ENCODE measurements around the gene GNG2. TPM values are rescaled to one million over a fixed set of nuclear protein-coding genes. Genes with fewer than 3 reads are reported as not detected.

The GNG2 gene
- total RNA-seq, 1 experiment from 2014 or later, result 18.9 TPM

GRCh38 chr14:51822499-51822898 is 37.9 kb upstream of the GNG2 start:
- ChIA-PET CTCF (no interaction called here), POLR2A (ENCODE audit: low non-redundant PET) (no interaction called here)
- no peaks in the 10 kb centered on the region for H3K9me3 ChIP-seq (ENCODE audit: low read depth, low read length, poor library complexity, severe bottlenecking)
- no peaks in the 10 kb centered on the region for H3K27me3 ChIP-seq (replicated peaks; ENCODE audit: insufficient read depth, low read depth, low read length, poor library complexity)
- H3K27ac ChIP-seq (ENCODE audit: low read depth, low read length, poor library complexity, severe bottlenecking), result no peak overlapping the region
- intact Hi-C loops (cut with micrococcal nuclease; ENCODE audit: unreplicated experiment), result no loop called here
- H3K4me3 ChIP-seq (ENCODE audit: low read depth, low read length, poor library complexity, severe bottlenecking), result no peak overlapping the region
- DNase-seq (ENCODE audit: low spot score), result no peak
- H3K4me1 ChIP-seq (ENCODE audit: insufficient read depth, low read length, poor library complexity, severe bottlenecking), result no peaks in the 10 kb centered on the region
- BruUV-seq (replicated peaks), result no TSS peak
- TF ChIP-seq CTCF (conservative IDR thresholded peaks at IDR 0.05; ENCODE audit: low read depth, low read length) (no peak), EZH2 (IDR thresholded peaks at IDR 0.05; ENCODE audit: borderline replicate concordance, low read depth, low read length, poor library complexity, severe bottlenecking) (no peak)
- H3K36me3 ChIP-seq (ENCODE audit: insufficient read depth, low read length, poor library complexity, severe bottlenecking), result no peaks in the 10 kb centered on the region

GRCh38 chr14:51823706-51824105 is 36.7 kb upstream of the GNG2 start:
- ChIA-PET POLR2A (ENCODE audit: low non-redundant PET) (no interaction called here), CTCF (interaction anchor here (0.5 kb wide), 1 partner anchor 134 kb away, joined by 4 read pairs; no protein-coding TSS in a partner anchor)
- DNase-seq (ENCODE audit: low spot score), result no peak
- Histone ChIP-seq H3K36me3 (ENCODE audit: insufficient read depth, low read length, poor library complexity, severe bottlenecking) (no peaks in the 10 kb centered on the region), H3K4me3 (ENCODE audit: low read depth, low read length, poor library complexity, severe bottlenecking) (no peak overlapping the region), H3K9me3 (ENCODE audit: low read depth, low read length, poor library complexity, severe bottlenecking) (no peaks in the 10 kb centered on the region), H3K4me1 (ENCODE audit: insufficient read depth, low read length, poor library complexity, severe bottlenecking) (no peaks in the 10 kb centered on the region), H3K27ac (ENCODE audit: low read depth, low read length, poor library complexity, severe bottlenecking) (no peak overlapping the region), H3K27me3 (replicated peaks; ENCODE audit: insufficient read depth, low read depth, low read length, poor library complexity) (no peaks in the 10 kb centered on the region)
- TF ChIP-seq EZH2 (IDR thresholded peaks at IDR 0.05; ENCODE audit: borderline replicate concordance, low read depth, low read length, poor library complexity, severe bottlenecking), result no peak
- intact Hi-C loops (cut with micrococcal nuclease; ENCODE audit: unreplicated experiment), result no loop called here
- no TSS peak for BruUV-seq (replicated peaks)

- Histone ChIP-seq H3K4me3 (ENCODE audit: low read depth, low read length, poor library complexity, severe bottlenecking) (no peak overlapping the region), H3K36me3 (ENCODE audit: insufficient read depth, low read length, poor library complexity, severe bottlenecking) (no peaks in the 10 kb centered on the region), H3K27ac (ENCODE audit: low read depth, low read length, poor library complexity, severe bottlenecking) (no peak overlapping the region), H3K4me1 (ENCODE audit: insufficient read depth, low read length, poor library complexity, severe bottlenecking) (no peaks in the 10 kb centered on the region), H3K9me3 (ENCODE audit: low read depth, low read length, poor library complexity, severe bottlenecking) (no peaks in the 10 kb centered on the region), H3K27me3 (replicated peaks; ENCODE audit: insufficient read depth, low read depth, low read length, poor library complexity) (no peaks in the 10 kb centered on the region)
- ChIA-PET POLR2A (ENCODE audit: low non-redundant PET) (no interaction called here), CTCF (interaction anchor here (0.5 kb wide), 1 partner anchor 134 kb away, joined by 4 read pairs; no protein-coding TSS in a partner anchor)
- no TSS peak for BruUV-seq (replicated peaks)
- no peak for DNase-seq (ENCODE audit: low spot score)
- intact Hi-C loops (cut with micrococcal nuclease; ENCODE audit: unreplicated experiment), result no loop called here
- TF ChIP-seq CTCF (conservative IDR thresholded peaks at IDR 0.05; ENCODE audit: low read depth, low read length), result no peak
- TF ChIP-seq EZH2 (IDR thresholded peaks at IDR 0.05; ENCODE audit: borderline replicate concordance, low read depth, low read length, poor library complexity, severe bottlenecking), result no peak
Measured at GRCh38 chr14:51824191-51824590, 36.2 kb upstream of the GNG2 start.

GRCh38 chr14:51825926-51826325 is 34.5 kb upstream of the GNG2 start:
- Histone ChIP-seq H3K4me1 (ENCODE audit: insufficient read depth, low read length, poor library complexity, severe bottlenecking) (no peaks in the 10 kb centered on the region), H3K27ac (ENCODE audit: low read depth, low read length, poor library complexity, severe bottlenecking) (no peak overlapping the region), H3K36me3 (ENCODE audit: insufficient read depth, low read length, poor library complexity, severe bottlenecking) (no peaks in the 10 kb centered on the region), H3K4me3 (ENCODE audit: low read depth, low read length, poor library complexity, severe bottlenecking) (no peak overlapping the region), H3K27me3 (replicated peaks; ENCODE audit: insufficient read depth, low read depth, low read length, poor library complexity) (no peaks in the 10 kb centered on the region), H3K9me3 (ENCODE audit: low read depth, low read length, poor library complexity, severe bottlenecking) (no peaks in the 10 kb centered on the region)
- TF ChIP-seq EZH2 (IDR thresholded peaks at IDR 0.05; ENCODE audit: borderline replicate concordance, low read depth, low read length, poor library complexity, severe bottlenecking) (no peak), CTCF (conservative IDR thresholded peaks at IDR 0.05; ENCODE audit: low read depth, low read length) (no peak)
- CTCF ChIA-PET, result no interaction called here
- BruUV-seq (replicated peaks), result no TSS peak
- no peak for DNase-seq (ENCODE audit: low spot score)
- intact Hi-C loops (cut with micrococcal nuclease; ENCODE audit: unreplicated experiment), result no loop called here
- POLR2A ChIA-PET (ENCODE audit: low non-redundant PET), result no interaction called here
